ENCODE data around the gene RHEX. TPM values are rescaled to one million over a fixed set of nuclear protein-coding genes. Genes with fewer than 3 reads are reported as not detected.

RHEX gene
- total RNA-seq, 2 experiments from 2014 or later, result not detected

- no peaks in the 10 kb centered on the region for H3K9me3 Mint-ChIP-seq (ENCODE audit: low read depth)
- CTCF ChIA-PET, result interaction anchor here (0.5 to 1.0 kb wide), 2 partner anchors 40 to 1210 kb away, joined by 3 read pairs; no protein-coding TSS in a partner anchor
- no peak overlapping the region for H3K27ac Mint-ChIP-seq
- H3K4me1 Mint-ChIP-seq, result no peaks in the 10 kb centered on the region
- DNase-seq (no peak), ATAC-seq (no peak)
- peaks cover 23% of the 10 kb centered on the region for H3K27me3 Mint-ChIP-seq
- H3K36me3 Mint-ChIP-seq, result no peaks in the 10 kb centered on the region
- no peak overlapping the region for H3K4me3 Mint-ChIP-seq
Observed at GRCh38 chr1:206020393-206021007, 32.5 kb upstream of the RHEX start.

GRCh38 chr1:206021008-206021625 lies 31.9 kb upstream of the RHEX start:
- Mint-ChIP-seq H3K4me1 (no peaks in the 10 kb centered on the region), H3K36me3 (no peaks in the 10 kb centered on the region), H3K27me3 (peaks cover 29% of the 10 kb centered on the region), H3K9me3 (ENCODE audit: low read depth) (no peaks in the 10 kb centered on the region), H3K4me3 (no peak overlapping the region), H3K27ac (no peak overlapping the region)
- ATAC-seq (no peak), DNase-seq (no peak)
- CTCF ChIA-PET, result interaction anchor here (0.5 to 1.0 kb wide), 2 partner anchors 41 to 1211 kb away, joined by 3 read pairs; no protein-coding TSS in a partner anchor

GRCh38 chr1:206021626-206022365 lies 31.2 kb upstream of the RHEX start:
- no peaks in the 10 kb centered on the region for H3K9me3 Mint-ChIP-seq (ENCODE audit: low read depth)
- H3K36me3 Mint-ChIP-seq, result no peaks in the 10 kb centered on the region
- no peaks in the 10 kb centered on the region for H3K4me1 Mint-ChIP-seq
- no peak overlapping the region for H3K4me3 Mint-ChIP-seq
- ATAC-seq, result no peak
- DNase-seq, result no peak
- CTCF ChIA-PET, result interaction anchor here (1.0 kb wide), 1 partner anchor 42 kb away, joined by 3 read pairs; no protein-coding TSS in a partner anchor
- H3K27ac Mint-ChIP-seq, result no peak overlapping the region
- H3K27me3 Mint-ChIP-seq, result peaks cover 34% of the 10 kb centered on the region

GRCh38 chr1:206022766-206023165 lies 30.2 kb upstream of the RHEX start:
- H3K4me1 Mint-ChIP-seq, result no peaks in the 10 kb centered on the region
- H3K27me3 Mint-ChIP-seq, result peaks cover 41% of the 10 kb centered on the region
- ATAC-seq (no peak), DNase-seq (no peak)
- no peak overlapping the region for H3K27ac Mint-ChIP-seq
- CTCF ChIA-PET, result interaction anchor here (1.1 to 1.2 kb wide), 2 partner anchors 36 to 84 kb away, joined by 3 read pairs; no protein-coding TSS in a partner anchor
- no peak overlapping the region for H3K4me3 Mint-ChIP-seq
- no peaks in the 10 kb centered on the region for H3K36me3 Mint-ChIP-seq
- H3K9me3 Mint-ChIP-seq (ENCODE audit: low read depth), result no peaks in the 10 kb centered on the region

- Mint-ChIP-seq H3K27me3 (peaks cover 43% of the 10 kb centered on the region), H3K27ac (no peak within 1 kb of the TSS), H3K4me3 (no peak within 1 kb of the TSS), H3K9me3 (ENCODE audit: low read depth) (no peaks in the 10 kb centered on the region), H3K4me1 (no peaks in the 10 kb centered on the region), H3K36me3 (no peaks in the 10 kb centered on the region)
- CTCF ChIA-PET, result interaction anchor here (1.1 to 1.6 kb wide), 3 partner anchors 37 to 83 kb away, joined by 3 to 4 read pairs (median 3); no protein-coding TSS in a partner anchor
- DNase-seq, result no peak
- no peak for ATAC-seq
Observed at GRCh38 chr1:206023695-206024094, 29.3 kb upstream of the RHEX start, which contains the start of gene CTSE. Gene CTSE, minus strand, starts transcription at chr1:206023895. Its CDS starts 104 bp downstream, at chr1:206023791.

GRCh38 chr1:206025283-206025820 lies 27.6 kb upstream of the RHEX start:
- no peaks in the 10 kb centered on the region for H3K36me3 Mint-ChIP-seq
- H3K27ac Mint-ChIP-seq, result no peak overlapping the region
- H3K9me3 Mint-ChIP-seq (ENCODE audit: low read depth), result no peaks in the 10 kb centered on the region
- CTCF ChIA-PET, result no interaction called here
- peaks cover 54% of the 10 kb centered on the region for H3K27me3 Mint-ChIP-seq
- DNase-seq (no peak), ATAC-seq (no peak)
- no peak overlapping the region for H3K4me3 Mint-ChIP-seq
- H3K4me1 Mint-ChIP-seq, result no peaks in the 10 kb centered on the region

GRCh38 chr1:206029484-206029883 lies 23.5 kb upstream of the RHEX start:
- no peak overlapping the region for H3K4me3 Mint-ChIP-seq
- CTCF ChIA-PET, result interaction anchor here (0.9 to 6.9 kb wide), 9 partner anchors 10 to 603 kb away, joined by 3 to 129 read pairs (median 3); no protein-coding TSS in a partner anchor
- H3K9me3 Mint-ChIP-seq (ENCODE audit: low read depth), result no peaks in the 10 kb centered on the region
- peaks cover 6% of the 10 kb centered on the region for H3K4me1 Mint-ChIP-seq
- H3K27me3 Mint-ChIP-seq, result peaks cover 69% of the 10 kb centered on the region
- H3K27ac Mint-ChIP-seq, result no peak overlapping the region
- no peaks in the 10 kb centered on the region for H3K36me3 Mint-ChIP-seq
- ATAC-seq (no peak), DNase-seq (no peak)

- peaks cover 6% of the 10 kb centered on the region for H3K4me1 Mint-ChIP-seq
- DNase-seq (no peak), ATAC-seq (no peak)
- no peak overlapping the region for H3K4me3 Mint-ChIP-seq
- H3K27ac Mint-ChIP-seq, result no peak overlapping the region
- H3K36me3 Mint-ChIP-seq, result no peaks in the 10 kb centered on the region
- peaks cover 74% of the 10 kb centered on the region for H3K27me3 Mint-ChIP-seq
- no peaks in the 10 kb centered on the region for H3K9me3 Mint-ChIP-seq (ENCODE audit: low read depth)
- CTCF ChIA-PET, result interaction anchor here (0.6 to 6.9 kb wide), 19 partner anchors 9 to 604 kb away, joined by 3 to 129 read pairs (median 3); no protein-coding TSS in a partner anchor
Observed at GRCh38 chr1:206030191-206030590, 22.8 kb upstream of the RHEX start.

- DNase-seq (peak; percentile 75), ATAC-seq (peak; percentile 95)
- Mint-ChIP-seq H3K9me3 (ENCODE audit: low read depth) (no peaks in the 10 kb centered on the region), H3K27me3 (peaks cover 75% of the 10 kb centered on the region), H3K36me3 (no peaks in the 10 kb centered on the region), H3K27ac (no peak overlapping the region), H3K4me1 (peaks cover 6% of the 10 kb centered on the region), H3K4me3 (no peak overlapping the region)
- CTCF ChIA-PET, result interaction anchor here (0.9 to 6.9 kb wide), 19 partner anchors 9 to 604 kb away, joined by 3 to 129 read pairs (median 3); partner anchors contain the start of gene PM20D1
Observed at GRCh38 chr1:206030714-206031113, 22.3 kb upstream of the RHEX start.

- H3K4me3 Mint-ChIP-seq, result no peak overlapping the region
Observed at GRCh38 chr1:206032380-206033140, 20.4 kb upstream of the RHEX start.

GRCh38 chr1:206035027-206035426 lies 17.9 kb upstream of the RHEX start:
- no peak for DNase-seq
- ATAC-seq, result no peak
- peaks cover 14% of the 10 kb centered on the region for H3K4me1 Mint-ChIP-seq
- CTCF ChIA-PET, result interaction anchor here (1.3 to 6.9 kb wide), 2 partner anchors 57 to 71 kb away, joined by 3 to 129 read pairs; no protein-coding TSS in a partner anchor
- H3K9me3 Mint-ChIP-seq (ENCODE audit: low read depth), result no peaks in the 10 kb centered on the region
- peaks cover 66% of the 10 kb centered on the region for H3K27me3 Mint-ChIP-seq
- no peaks in the 10 kb centered on the region for H3K36me3 Mint-ChIP-seq
- no peak overlapping the region for H3K27ac Mint-ChIP-seq
- no peak overlapping the region for H3K4me3 Mint-ChIP-seq

More at GRCh38 chr1:206032380-206033140, 20.4 kb upstream of the RHEX start:
- CTCF ChIA-PET, result interaction anchor here (6.9 kb wide), 1 partner anchor 74 kb away, joined by 129 read pairs; no protein-coding TSS in a partner anchor
- ATAC-seq (no peak), DNase-seq (no peak)
- peaks cover 71% of the 10 kb centered on the region for H3K27me3 Mint-ChIP-seq
- H3K27ac Mint-ChIP-seq, result no peak overlapping the region
- no peaks in the 10 kb centered on the region for H3K9me3 Mint-ChIP-seq (ENCODE audit: low read depth)
- peaks cover 6% of the 10 kb centered on the region for H3K4me1 Mint-ChIP-seq
- H3K36me3 Mint-ChIP-seq, result no peaks in the 10 kb centered on the region

GRCh38 chr1:206036663-206037455 lies 16.1 kb upstream of the RHEX start:
- H3K27me3 Mint-ChIP-seq, result peaks cover 76% of the 10 kb centered on the region
- ATAC-seq, result no peak
- CTCF ChIA-PET, result interaction anchor here (0.7 to 1.1 kb wide), 2 partner anchors 59 to 939 kb away, joined by 3 to 8 read pairs; no protein-coding TSS in a partner anchor
- H3K27ac Mint-ChIP-seq, result no peak overlapping the region
- H3K9me3 Mint-ChIP-seq (ENCODE audit: low read depth), result no peaks in the 10 kb centered on the region
- peaks cover 8% of the 10 kb centered on the region for H3K4me1 Mint-ChIP-seq
- DNase-seq, result no peak
- no peak overlapping the region for H3K4me3 Mint-ChIP-seq
- H3K36me3 Mint-ChIP-seq, result no peaks in the 10 kb centered on the region
